Esophagus (tissue), 2 donors: Measurements from ENCODE around the gene XPNPEP3. TPM values are rescaled to one million over a fixed set of nuclear protein-coding genes. Genes with fewer than 3 reads are reported as not detected.
"Not testable (repeated sequence)": the region's sequence is repeated elsewhere in the genome, so short reads cannot be mapped to it uniquely, and the experiment has no call there.

Experiments used
- H3K27ac ChIP-seq, 2 donors: one replicate each; pipeline ENCODE4 v1.5.1; 2013; ENCODE audit warnings: low read depth in 2 of 2, mild to moderate bottlenecking in 2 of 2, inconsistent platforms in 1 of 2, low read length in 1 of 2, moderate library complexity in 1 of 2
- H3K27me3 ChIP-seq, 2 donors: one replicate each; pipeline ENCODE4 v1.6.1; 2013; ENCODE audit warnings: low read length in 2 of 2, control low read depth in 1 of 2, mild to moderate bottlenecking in 1 of 2; ENCODE audit not compliant: insufficient read depth in 2 of 2, control insufficient read depth in 1 of 2
- H3K36me3 ChIP-seq, 2 donors: one replicate each; pipeline ENCODE4 v1.6.1; 2013; ENCODE audit warnings: low read length in 1 of 2; ENCODE audit not compliant: control insufficient read depth in 2 of 2, insufficient read depth in 2 of 2
- H3K4me1 ChIP-seq, 2 donors: one replicate each; pipeline ENCODE4 v1.6.1; 2013; ENCODE audit warnings: low read length in 1 of 2; ENCODE audit not compliant: control insufficient read depth in 2 of 2, insufficient read depth in 2 of 2
- H3K4me3 ChIP-seq, 2 donors: one replicate each; pipeline ENCODE4 v1.5.1; 2013; ENCODE audit warnings: low read length in 2 of 2, mild to moderate bottlenecking in 2 of 2, low read depth in 1 of 2, moderate library complexity in 1 of 2
- H3K9me3 ChIP-seq, 2 donors: one replicate each; pipeline ENCODE4 v1.6.1; 2013; ENCODE audit warnings: mild to moderate bottlenecking in 2 of 2, low read depth in 1 of 2, low read length in 1 of 2, moderate library complexity in 1 of 2; ENCODE audit not compliant: control insufficient read depth in 2 of 2, insufficient read depth in 1 of 2
- WGBS, 2 donors: extraction: QIAGEN DNeasy Blood & Tissue Kit; methylation state at CpG; one replicate each; pipeline ENCODE4 v1.1.7; 2013; 5-methylcytosine and 5-hydroxymethylcytosine counted together
- polyA plus RNA-seq, 2 donors: library from polyadenylated mRNA; stranded (reverse); fragments of 200-250 nt; gene quantifications; one replicate each; pipeline ENCODE4 v1.2.3, GENCODE V29; 2013
- donor health status: healthy with polysubstance abuse.
- donor health status: Bipolar disorder and iron deficiency.

The XPNPEP3 gene
- polyA plus RNA-seq, 2 donors = 2.6 to 9.3 TPM

- H3K36me3 ChIP-seq = not testable (repeated sequence)
- WGBS, 2 donors = 94 to 99% methylated on average over 2 of the region's 2 CpGs
These were observed 30.7 kb upstream of the XPNPEP3 start for GRCh38 chr22:40826292-40826691.

GRCh38 chr22:40826984-40827741 lies 29.8 kb upstream of the XPNPEP3 start:
- H3K36me3 ChIP-seq = no peaks in the 10 kb centered on the region

More at GRCh38 chr22:40826292-40826691, 30.7 kb upstream of the XPNPEP3 start:
- H3K9me3 ChIP-seq, H3K4me1 ChIP-seq, H3K27me3 ChIP-seq, H3K27ac ChIP-seq, H3K4me3 ChIP-seq: not testable (repeated sequence)

GRCh38 chr22:40829131-40829530 lies 27.8 kb upstream of the XPNPEP3 start:
- Histone ChIP-seq H3K27me3 (no peaks in the 10 kb centered on the region), H3K36me3 (peaks cover 0 to 3% of the 10 kb centered on the region in 2 donors), H3K27ac (no peak overlapping the region), H3K4me1 (no peaks in the 10 kb centered on the region), H3K9me3 (no peaks in the 10 kb centered on the region), H3K4me3 (no peak overlapping the region)
- 90 to 91% methylated on average over 6 of the region's 6 CpGs for WGBS, 2 donors

More at GRCh38 chr22:40826984-40827741, 29.8 kb upstream of the XPNPEP3 start:
- Histone ChIP-seq H3K27ac (no peak overlapping the region), H3K9me3 (no peaks in the 10 kb centered on the region), H3K4me1 (no peaks in the 10 kb centered on the region), H3K27me3 (no peaks in the 10 kb centered on the region), H3K4me3 (no peak overlapping the region)
- 83 to 86% methylated on average over 7 of the region's 7 CpGs for WGBS, 2 donors

GRCh38 chr22:40834619-40835018 lies 22.3 kb upstream of the XPNPEP3 start:
- no peak overlapping the region for H3K4me3 ChIP-seq
- H3K27me3 ChIP-seq = no peaks in the 10 kb centered on the region
- no peaks in the 10 kb centered on the region for H3K4me1 ChIP-seq
- WGBS, 2 donors = 95 to 96% methylated on average over 3 of the region's 3 CpGs
- H3K9me3 ChIP-seq = no peaks in the 10 kb centered on the region
- H3K36me3 ChIP-seq = peaks cover 3 to 10% of the 10 kb centered on the region in 2 donors
- H3K27ac ChIP-seq = no peak overlapping the region

- Histone ChIP-seq H3K4me3 (no peak overlapping the region), H3K36me3 (peaks cover 3 to 10% of the 10 kb centered on the region in 2 donors), H3K27me3 (no peaks in the 10 kb centered on the region), H3K4me1 (no peaks in the 10 kb centered on the region), H3K27ac (no peak overlapping the region), H3K9me3 (no peaks in the 10 kb centered on the region)
- 78 to 81% methylated on average over 3 of the region's 3 CpGs for WGBS, 2 donors
These were observed 18.5 kb upstream of the XPNPEP3 start for GRCh38 chr22:40838486-40838885.

- 92 to 95% methylated on average over 3 of the region's 3 CpGs for WGBS, 2 donors
- H3K27me3 ChIP-seq = no peaks in the 10 kb centered on the region
- H3K36me3 ChIP-seq = peaks cover 0 to 3% of the 10 kb centered on the region in 2 donors
- H3K27ac ChIP-seq = no peak overlapping the region
- H3K4me1 ChIP-seq = no peaks in the 10 kb centered on the region
- H3K9me3 ChIP-seq = no peaks in the 10 kb centered on the region
- H3K4me3 ChIP-seq = no peak overlapping the region
These were observed 12.0 kb upstream of the XPNPEP3 start for GRCh38 chr22:40844951-40845350.

GRCh38 chr22:40845816-40846215 lies 11.1 kb upstream of the XPNPEP3 start:
- 89 to 92% methylated on average over 11 of the region's 11 CpGs for WGBS, 2 donors
- not testable (repeated sequence) for H3K36me3 ChIP-seq, H3K27me3 ChIP-seq, H3K27ac ChIP-seq, H3K4me1 ChIP-seq, H3K4me3 ChIP-seq, H3K9me3 ChIP-seq

- no peaks in the 10 kb centered on the region for H3K9me3 ChIP-seq
- no peak overlapping the region for H3K27ac ChIP-seq
- 46 to 53% methylated on average over 1 of the region's 1 CpG for WGBS, 2 donors
- peaks cover 0 to 3% of the 10 kb centered on the region in 2 donors for H3K36me3 ChIP-seq
- H3K27me3 ChIP-seq = no peaks in the 10 kb centered on the region
- H3K4me3 ChIP-seq = no peak overlapping the region
- peaks cover 0 to 3% of the 10 kb centered on the region in 2 donors for H3K4me1 ChIP-seq
These were observed 3.6 kb upstream of the XPNPEP3 start for GRCh38 chr22:40853333-40853732.

GRCh38 chr22:40853961-40854360 lies 3.0 kb upstream of the XPNPEP3 start:
- H3K4me1 ChIP-seq = peaks cover 0 to 3% of the 10 kb centered on the region in 2 donors
- H3K27ac ChIP-seq = no peak overlapping the region
- no peaks in the 10 kb centered on the region for H3K9me3 ChIP-seq
- peaks cover 0 to 3% of the 10 kb centered on the region in 2 donors for H3K36me3 ChIP-seq
- WGBS, 2 donors = 39 to 40% methylated on average over 3 of the region's 3 CpGs
- H3K27me3 ChIP-seq = no peaks in the 10 kb centered on the region
- H3K4me3 ChIP-seq = no peak overlapping the region
